OCI-LY7 (cell line): ENCODE measurements around the gene SDF2. TPM values are rescaled to one million over a fixed set of nuclear protein-coding genes. Genes with fewer than 3 reads are reported as not detected.

ENCODE experiments used
- BruUV-seq: library from RNA; stranded (reverse); fragments of 400-500 nt; replicated peaks from 2 replicates; lab custom pipeline; 2021; lab: Mats Ljungman, UMichigan
- CTCF ChIA-PET: fragments of 300-600 bp; sonication (Branson Sonifier 250); formaldehyde crosslinking; loops from one replicate; lab custom pipeline; 2022; ENCODE audit warnings: antibody characterized with exemption; ENCODE audit not compliant: unreplicated experiment; lab: Charles Lee
- POLR2A ChIA-PET: fragments of 300-600 bp; sonication (Branson Sonifier 250); formaldehyde crosslinking; loops from one replicate; lab custom pipeline; 2022; ENCODE audit warnings: antibody characterized with exemption; lab: Charles Lee
- DNase-seq: peaks from one replicate; pipeline ENCODE4 v3.0.0-alpha.2; 2015; ENCODE audit warnings: low spot score
- H2AFZ ChIP-seq: fragments of 200-600 bp; sonication (generic), shearing (Covaris generic); 2 replicates; pipeline ENCODE4 v1.6.1; 2014; ENCODE audit warnings: mild to moderate bottlenecking, antibody characterized with exemption, low read length, moderate library complexity
- H3K27ac ChIP-seq: fragments of 200-600 bp; sonication (generic); 2 replicates; pipeline ENCODE4 v1.5.1; 2014; ENCODE audit warnings: mixed run types, low read depth, mild to moderate bottlenecking, moderate library complexity, low read length, inconsistent platforms; ENCODE audit not compliant: poor library complexity, severe bottlenecking
- H3K36me3 ChIP-seq: fragments of 200-600 bp; sonication (generic); 2 replicates; pipeline ENCODE4 v1.6.1; 2014; ENCODE audit warnings: mild to moderate bottlenecking, antibody characterized with exemption, low read length, moderate library complexity, mixed read lengths; ENCODE audit not compliant: insufficient read depth
- H3K4me1 ChIP-seq: fragments of 200-600 bp; sonication (generic); 2 replicates; pipeline ENCODE4 v1.5.1; 2014; ENCODE audit warnings: mild to moderate bottlenecking, low read length; ENCODE audit not compliant: insufficient read depth, poor library complexity, severe bottlenecking
- H3K4me2 ChIP-seq: fragments of 200-600 bp; sonication (generic); 2 replicates; pipeline ENCODE4 v1.6.1; 2014; ENCODE audit warnings: mild to moderate bottlenecking, low read length
- H3K4me3 ChIP-seq: fragments of 200-600 bp; sonication (generic); 2 replicates; pipeline ENCODE4 v1.5.1; 2014; ENCODE audit warnings: mild to moderate bottlenecking, low read depth, low read length; ENCODE audit not compliant: poor library complexity, severe bottlenecking
- H3K79me2 ChIP-seq: fragments of 200-600 bp; sonication (generic); 2 replicates; pipeline ENCODE4 v1.6.1; 2016; ENCODE audit warnings: low read depth, mild to moderate bottlenecking, low read length, moderate library complexity, mixed read lengths; ENCODE audit not compliant: insufficient read depth
- H3K9me2 ChIP-seq: fragments of 200-600 bp; sonication (generic); 2 replicates; pipeline ENCODE4 v1.6.1; 2016; ENCODE audit warnings: mild to moderate bottlenecking, low read length, mixed read lengths; ENCODE audit not compliant: insufficient read depth
- H3K9me3 ChIP-seq: fragments of 200-600 bp; sonication (generic); 2 replicates; pipeline ENCODE4 v1.6.1; 2014; ENCODE audit warnings: mild to moderate bottlenecking, mixed run types, low read length, mixed read lengths
- H4K20me1 ChIP-seq: fragments of 200-600 bp; sonication (generic); 2 replicates; pipeline ENCODE4 v1.6.1; 2014; ENCODE audit warnings: mild to moderate bottlenecking, antibody characterized with exemption, low read length, moderate library complexity, mixed read lengths; ENCODE audit not compliant: insufficient read depth
- EZH2phosphoT487 ChIP-seq: fragments of 200-600 bp; sonication (generic); IDR thresholded peaks from 2 replicates; pipeline ENCODE4 v1.6.1; 2018; ENCODE audit warnings: low read depth, borderline replicate concordance, mild to moderate bottlenecking, mixed run types, antibody characterized with exemption, low read length, moderate library complexity, mixed read lengths
- intact Hi-C: fragments of 100-400 bp; cut with micrococcal nuclease; formaldehyde crosslinking; loops from one replicate; pipeline ENCODE4 v1.10.0; 2022; ENCODE audit not compliant: unreplicated experiment
- total RNA-seq, 2 experiments: library from RNA; depleted of rRNA in 1 of 2; stranded (reverse); fragments of >200 nt in 1 of 2; shearing (Covaris generic) in 1 of 2; gene quantifications; 2 replicates each; pipeline ENCODE4 v1.2.3, GENCODE V29; 2014 to 2022
- TF ChIP-seq, protein P1 (sequence below): fragments of 200-600 bp; sonication (generic); conservative IDR thresholded peaks from 2 replicates; pipeline ENCODE4 v1.5.1; 2014; ENCODE audit warnings: mild to moderate bottlenecking, antibody characterized with exemption, low read length, moderate library complexity, mixed read lengths

The SDF2 gene
- total RNA-seq, 2 experiments from 2014 or later, result 31.8 to 38.6 TPM

GRCh38 chr17:28705074-28705659, 43.5 kb upstream of the SDF2 start:
- no peak for DNase-seq
- CTCF ChIA-PET, result no interaction called here
- H3K9me2 ChIP-seq, result no peaks in the 10 kb centered on the region

GRCh38 chr17:28704219-28704858, 42.6 kb upstream of the SDF2 start:
- TF ChIP-seq, protein P1, sequence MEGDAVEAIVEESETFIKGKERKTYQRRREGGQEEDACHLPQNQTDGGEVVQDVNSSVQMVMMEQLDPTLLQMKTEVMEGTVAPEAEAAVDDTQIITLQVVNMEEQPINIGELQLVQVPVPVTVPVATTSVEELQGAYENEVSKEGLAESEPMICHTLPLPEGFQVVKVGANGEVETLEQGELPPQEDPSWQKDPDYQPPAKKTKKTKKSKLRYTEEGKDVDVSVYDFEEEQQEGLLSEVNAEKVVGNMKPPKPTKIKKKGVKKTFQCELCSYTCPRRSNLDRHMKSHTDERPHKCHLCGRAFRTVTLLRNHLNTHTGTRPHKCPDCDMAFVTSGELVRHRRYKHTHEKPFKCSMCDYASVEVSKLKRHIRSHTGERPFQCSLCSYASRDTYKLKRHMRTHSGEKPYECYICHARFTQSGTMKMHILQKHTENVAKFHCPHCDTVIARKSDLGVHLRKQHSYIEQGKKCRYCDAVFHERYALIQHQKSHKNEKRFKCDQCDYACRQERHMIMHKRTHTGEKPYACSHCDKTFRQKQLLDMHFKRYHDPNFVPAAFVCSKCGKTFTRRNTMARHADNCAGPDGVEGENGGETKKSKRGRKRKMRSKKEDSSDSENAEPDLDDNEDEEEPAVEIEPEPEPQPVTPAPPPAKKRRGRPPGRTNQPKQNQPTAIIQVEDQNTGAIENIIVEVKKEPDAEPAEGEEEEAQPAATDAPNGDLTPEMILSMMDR, result no peak
- TF ChIP-seq EZH2phosphoT487, result no peak
- H2AFZ ChIP-seq, result no peak overlapping the region
- CTCF ChIA-PET, result no interaction called here
- no peak overlapping the region for H3K4me3 ChIP-seq
- H3K27ac ChIP-seq, result no peak overlapping the region
- POLR2A ChIA-PET, result interaction anchor here (1.0 kb wide), 1 partner anchor 43 kb away, joined by 4 read pairs; no protein-coding TSS in a partner anchor
- DNase-seq, result no peak
- no peaks in the 10 kb centered on the region for H3K9me2 ChIP-seq
- no peaks in the 10 kb centered on the region for H3K9me3 ChIP-seq
- H3K36me3 ChIP-seq, result peaks cover 44% of the 10 kb centered on the region
- no peaks in the 10 kb centered on the region for H4K20me1 ChIP-seq
- no peak overlapping the region for H3K4me2 ChIP-seq
- H3K4me1 ChIP-seq, result no peaks in the 10 kb centered on the region
- intact Hi-C loops, result no loop called here
- no TSS peak for BruUV-seq
- H3K79me2 ChIP-seq, result no peaks in the 10 kb centered on the region

More at GRCh38 chr17:28705074-28705659, 43.5 kb upstream of the SDF2 start:
- H3K4me3 ChIP-seq, result no peak overlapping the region
- H3K27ac ChIP-seq, result no peak overlapping the region
- POLR2A ChIA-PET, result no interaction called here
- H2AFZ ChIP-seq, result no peak overlapping the region
- TF ChIP-seq, protein P1, result no peak
- no peak for TF ChIP-seq EZH2phosphoT487
- no TSS peak for BruUV-seq
- H3K36me3 ChIP-seq, result peaks cover 35% of the 10 kb centered on the region
- no peaks in the 10 kb centered on the region for H4K20me1 ChIP-seq
- intact Hi-C loops, result no loop called here
- peaks cover 8% of the 10 kb centered on the region for H3K4me1 ChIP-seq
- no peaks in the 10 kb centered on the region for H3K9me3 ChIP-seq
- H3K79me2 ChIP-seq, result no peaks in the 10 kb centered on the region
- H3K4me2 ChIP-seq, result no peak overlapping the region
